Esophagus squamous epithelium (tissue), 5 donors: ENCODE data around the gene DTWD1. TPM values are rescaled to one million over a fixed set of nuclear protein-coding genes. Genes with fewer than 3 reads are reported as not detected.
"Not testable (repeated sequence)": the region's sequence is repeated elsewhere in the genome, so short reads cannot be mapped to it uniquely, and the experiment has no call there.

Source experiments
- DNase-seq: peaks from one replicate; lab custom pipeline; 2025; lab: John Stamatoyannopoulos, UW
- H3K27ac ChIP-seq, 4 donors: fragments of 200-600 bp; sonication (generic); one replicate each; pipeline ENCODE4 v1.5.1; 2016 to 2019; ENCODE audit warnings: mild to moderate bottlenecking in 1 of 4
- H3K27me3 ChIP-seq, 4 donors: fragments of 200-600 bp; sonication (generic); 1 replicate in 3 of 4; 2 replicates in 1 of 4; pipeline versions ENCODE4 v1.5.1 to v1.6.0; 2017 to 2021; ENCODE audit warnings: antibody characterized with exemption in 1 of 4
- H3K36me3 ChIP-seq, 3 donors: fragments of 200-600 bp; sonication (generic); one replicate each; pipeline ENCODE4 v1.5.1; 2016 to 2019
- H3K4me1 ChIP-seq, 3 donors: fragments of 200-600 bp; sonication (generic); one replicate each; pipeline ENCODE4 v1.5.1; 2017 to 2019
- H3K4me3 ChIP-seq, 4 donors: fragments of 200-600 bp; sonication (generic); 1 replicate in 3 of 4; 2 replicates in 1 of 4; pipeline ENCODE4 v1.5.1; 2016 to 2019; ENCODE audit warnings: mild to moderate bottlenecking in 2 of 4, moderate library complexity in 1 of 4
- H3K9me3 ChIP-seq, 3 donors: fragments of 200-600 bp; sonication (generic); one replicate each; pipeline ENCODE4 v1.5.1; 2016 to 2019
- CTCF ChIP-seq, 6 experiments: fragments of 450-650 bp in 4 of 6; fragments of 200-600 bp in 2 of 6; sonication (generic) in 2 of 6; IDR thresholded peaks; one replicate each; pipeline ENCODE4 v1.5.1; 2016 to 2019; ENCODE audit warnings: antibody characterized with exemption in 6 of 6, mild to moderate bottlenecking in 4 of 6, moderate library complexity in 4 of 6
- POLR2A ChIP-seq, 4 donors: fragments of 450-650 bp; IDR thresholded peaks; one replicate each; pipeline ENCODE4 v1.6.1; 2017; ENCODE audit warnings: antibody characterized with exemption in 4 of 4, mild to moderate bottlenecking in 4 of 4, moderate library complexity in 3 of 4
- WGBS, 2 donors: methylation state at CpG; one replicate each; pipeline ENCODE4 v1.1.5; 2018; 5-methylcytosine and 5-hydroxymethylcytosine counted together
- intact Hi-C: fragments of 100-400 bp; cut with DNase I; formaldehyde crosslinking; loops from one replicate; pipeline ENCODE4 v1.15.0; 2022
- total RNA-seq, 4 donors: library from RNA; depleted of rRNA; stranded (reverse); fragments of >200 nt; gene quantifications; one replicate each; pipeline ENCODE4 v1.1.0, GENCODE V29; 2016
- donor health status: DM: yes; HTN: yes; CAD: no.

DTWD1 gene
- total RNA-seq, 4 donors from 2014 or later: 6.0 to 12.4 (median 11.6) TPM

- no peak for DNase-seq
- Histone ChIP-seq H3K4me1 (no peaks in the 10 kb centered on the region), H3K27me3 (no peaks in the 10 kb centered on the region), H3K4me3 (no peak overlapping the region), H3K36me3 (no peaks in the 10 kb centered on the region), H3K27ac (no peak overlapping the region), H3K9me3 (peaks cover 0 to 21% (median 12%) of the 10 kb centered on the region in 3 donors)
- intact Hi-C loops: no loop called here
- no peak for TF ChIP-seq CTCF (IDR thresholded peaks at IDR 0.05)
- TF ChIP-seq POLR2A (IDR thresholded peaks at IDR 0.05): no peak
- WGBS, 2 donors: 94 to 96% methylated on average over 1 of the region's 1 CpG
Observed at GRCh38 chr15:49652922-49653321, 32.1 kb downstream of the DTWD1 start.

- Histone ChIP-seq H3K27me3 (no peaks in the 10 kb centered on the region), H3K9me3 (peaks cover 0 to 20% (median 12%) of the 10 kb centered on the region in 3 donors), H3K4me3 (no peak overlapping the region), H3K4me1 (no peaks in the 10 kb centered on the region), H3K27ac (no peak overlapping the region), H3K36me3 (no peaks in the 10 kb centered on the region)
- DNase-seq: no peak
- TF ChIP-seq CTCF (IDR thresholded peaks at IDR 0.05) (no peak), POLR2A (IDR thresholded peaks at IDR 0.05) (no peak)
- intact Hi-C loops: no loop called here
- 77 to 88% methylated on average over 1 of the region's 1 CpG for WGBS, 2 donors
Observed at GRCh38 chr15:49656734-49657133, 35.9 kb downstream of the DTWD1 start.

GRCh38 chr15:49664716-49665115, 43.9 kb downstream of the DTWD1 start:
- intact Hi-C loops: no loop called here
- H3K36me3 ChIP-seq: no peaks in the 10 kb centered on the region
- no peak overlapping the region for H3K4me3 ChIP-seq
- H3K27ac ChIP-seq: no peak overlapping the region
- DNase-seq: no peak
- no peaks in the 10 kb centered on the region for H3K4me1 ChIP-seq
- H3K27me3 ChIP-seq: no peaks in the 10 kb centered on the region
- 69 to 71% methylated on average over 1 of the region's 1 CpG for WGBS, 2 donors
- TF ChIP-seq POLR2A (IDR thresholded peaks at IDR 0.05): no peak
- no peak for TF ChIP-seq CTCF (IDR thresholded peaks at IDR 0.05)
- no peaks in the 10 kb centered on the region for H3K9me3 ChIP-seq

GRCh38 chr15:49666486-49666885, 45.6 kb downstream of the DTWD1 start:
- H3K4me3 ChIP-seq, H3K27ac ChIP-seq, H3K9me3 ChIP-seq, H3K36me3 ChIP-seq, H3K27me3 ChIP-seq, intact Hi-C loops, DNase-seq, H3K4me1 ChIP-seq: not testable (repeated sequence)
- 79 to 92% methylated on average over 3 of the region's 3 CpGs for WGBS, 2 donors

- no peak for DNase-seq
- Histone ChIP-seq H3K27me3 (no peaks in the 10 kb centered on the region), H3K4me3 (no peak overlapping the region), H3K36me3 (no peaks in the 10 kb centered on the region), H3K4me1 (no peaks in the 10 kb centered on the region), H3K9me3 (no peaks in the 10 kb centered on the region), H3K27ac (no peak overlapping the region)
- 50 to 67% methylated on average over 1 of the region's 1 CpG for WGBS, 2 donors
- intact Hi-C loops: no loop called here
- TF ChIP-seq POLR2A (IDR thresholded peaks at IDR 0.05) (no peak), CTCF (IDR thresholded peaks at IDR 0.05) (no peak)
Observed at GRCh38 chr15:49669288-49669687, 48.4 kb downstream of the DTWD1 start.

GRCh38 chr15:49673861-49674260, 53.0 kb downstream of the DTWD1 start:
- TF ChIP-seq POLR2A (IDR thresholded peaks at IDR 0.05): no peak
- no peak for TF ChIP-seq CTCF (IDR thresholded peaks at IDR 0.05)
- Histone ChIP-seq H3K27ac (no peak overlapping the region), H3K4me1 (no peaks in the 10 kb centered on the region), H3K4me3 (no peak overlapping the region), H3K9me3 (no peaks in the 10 kb centered on the region), H3K36me3 (no peaks in the 10 kb centered on the region), H3K27me3 (no peaks in the 10 kb centered on the region)
- intact Hi-C loops: no loop called here
- whole genome bisulfite sequencing, 2 donors: 92 to 93% methylated on average over 1 of the region's 1 CpG
- no peak for DNase-seq
